HG03442 (cell line): Measurements from ENCODE around the gene WDTC1.

Source experiments
- ATAC-seq: cut with Tn5 transposase; IDR thresholded peaks from one replicate; pipeline ENCODE4 v1.9.1; 2021; ENCODE audit warnings: mild to moderate bottlenecking, moderate library complexity; ENCODE audit not compliant: unreplicated experiment

WDTC1 gene

DNA sequence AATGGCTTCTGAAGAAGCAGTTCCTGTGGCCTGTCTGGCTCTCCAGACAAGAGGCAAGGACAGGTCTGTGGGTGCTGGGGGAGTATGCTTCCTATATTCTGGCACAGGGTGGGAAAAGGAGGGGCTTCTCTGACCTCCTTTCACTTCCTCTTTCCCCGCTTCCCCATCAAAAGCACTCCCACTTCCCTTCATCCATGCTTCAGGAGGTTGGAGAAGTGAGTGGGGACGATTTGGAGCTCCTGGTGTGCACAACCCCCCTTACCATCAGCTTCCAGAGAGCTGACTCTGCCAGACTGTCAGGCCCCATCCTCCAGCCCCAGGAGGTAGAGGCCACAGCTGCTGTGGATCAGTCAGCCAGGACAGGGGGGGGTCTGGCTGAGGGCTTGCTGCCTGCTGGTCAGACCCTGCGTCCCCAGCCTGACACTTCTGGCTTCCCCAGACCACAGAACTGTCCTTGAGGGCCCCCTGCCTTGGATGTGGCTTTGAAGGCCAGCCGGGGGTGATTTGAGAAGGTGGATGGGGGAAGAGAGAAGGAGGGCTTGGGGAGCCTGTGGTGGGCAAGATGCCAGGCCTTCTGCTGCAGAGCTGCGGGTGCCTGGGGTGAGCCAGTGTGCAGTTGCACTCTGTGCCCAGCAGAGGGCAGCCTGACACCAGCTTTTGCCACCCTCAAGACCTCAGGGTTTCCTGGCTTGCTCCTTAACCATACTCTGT is 66.1 kb downstream of the WDTC1 start:
- peak; percentile 58 for ATAC-seq

DNA sequence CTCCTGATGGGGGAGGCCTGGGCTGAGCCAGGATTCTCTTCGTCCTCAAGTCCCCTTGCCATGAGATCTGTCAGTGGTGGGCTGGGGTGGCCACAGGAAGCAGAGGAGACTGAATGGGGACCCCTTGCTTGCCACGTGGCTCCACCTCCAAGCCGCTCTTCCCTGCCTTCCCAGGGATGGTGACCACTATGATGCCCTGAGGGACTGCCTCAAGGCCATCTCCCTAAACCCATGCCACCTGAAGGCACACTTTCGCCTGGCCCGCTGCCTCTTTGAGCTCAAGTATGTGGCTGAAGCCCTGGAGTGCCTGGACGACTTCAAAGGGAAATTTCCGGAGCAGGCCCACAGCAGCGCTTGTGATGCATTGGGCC is 66.6 kb downstream of the WDTC1 start:
- ATAC-seq: no peak

DNA sequence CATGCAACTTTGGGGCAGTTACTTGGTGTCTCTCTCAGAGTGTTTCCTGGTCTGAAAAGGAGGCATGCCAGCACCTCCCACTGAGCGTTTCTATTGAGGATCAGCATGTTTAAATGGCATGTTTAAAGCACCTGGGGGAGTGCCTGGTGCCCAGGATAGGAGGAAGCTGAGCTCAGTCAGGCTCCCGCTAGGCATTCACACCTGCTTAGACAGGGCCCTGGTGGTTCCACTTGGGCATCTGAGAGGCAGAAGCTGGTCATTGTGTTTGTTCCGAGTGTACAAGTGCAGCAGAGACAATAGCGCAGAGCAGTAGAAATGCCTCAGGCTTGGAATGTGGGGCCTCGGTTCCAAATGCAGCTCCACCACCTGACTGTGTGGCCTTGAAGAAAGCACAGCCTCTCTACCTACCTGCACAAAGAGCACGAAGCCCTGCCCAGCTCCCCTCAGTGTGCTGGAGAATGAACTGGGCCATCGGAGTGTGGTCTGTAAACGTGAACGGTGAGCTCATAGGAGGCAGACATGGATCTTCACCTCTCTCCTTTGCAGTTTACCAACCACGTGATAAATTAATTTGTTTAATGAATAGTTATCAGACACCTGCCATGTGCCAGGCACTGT is 67.3 kb downstream of the WDTC1 start:
- no peak for ATAC-seq

DNA sequence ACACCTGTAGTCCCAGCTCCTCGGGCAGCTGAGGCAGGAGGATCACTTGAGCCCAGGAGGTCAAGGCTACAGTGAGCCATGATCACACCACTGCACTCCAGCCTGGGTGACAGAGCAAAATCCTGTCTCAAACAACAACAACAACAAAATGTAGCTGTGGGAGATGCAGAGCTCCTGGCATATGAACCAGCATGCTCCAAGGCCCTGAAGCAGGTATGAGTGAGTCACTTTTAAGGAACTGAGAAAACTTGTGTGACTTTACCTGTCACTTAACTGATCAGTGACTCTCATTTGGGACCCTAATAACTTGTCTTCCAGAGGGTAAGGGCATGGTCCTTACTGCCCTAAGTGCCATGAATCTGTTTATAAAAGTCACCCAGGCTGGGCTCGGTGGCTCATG is 68.2 kb downstream of the WDTC1 start:
- no peak for ATAC-seq

DNA sequence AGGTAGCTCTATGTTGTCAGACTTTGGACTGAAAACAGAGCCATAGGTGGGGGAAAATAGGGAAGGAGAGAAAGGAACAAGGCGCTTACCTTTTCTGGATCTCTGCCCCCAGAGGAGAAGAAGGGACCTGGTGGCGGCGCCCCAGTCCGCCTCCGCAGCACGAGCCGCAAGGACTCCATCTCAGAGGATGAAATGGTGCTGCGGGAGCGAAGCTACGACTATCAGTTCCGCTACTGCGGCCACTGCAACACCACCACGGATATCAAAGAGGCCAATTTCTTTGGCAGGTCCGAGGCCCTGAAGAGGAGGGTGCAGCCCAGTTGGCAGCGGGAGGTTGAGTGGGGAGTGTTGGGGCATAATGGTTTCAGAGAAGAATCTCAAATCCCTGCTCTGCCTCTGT is 69.1 kb downstream of the WDTC1 start:
- no peak for ATAC-seq

DNA sequence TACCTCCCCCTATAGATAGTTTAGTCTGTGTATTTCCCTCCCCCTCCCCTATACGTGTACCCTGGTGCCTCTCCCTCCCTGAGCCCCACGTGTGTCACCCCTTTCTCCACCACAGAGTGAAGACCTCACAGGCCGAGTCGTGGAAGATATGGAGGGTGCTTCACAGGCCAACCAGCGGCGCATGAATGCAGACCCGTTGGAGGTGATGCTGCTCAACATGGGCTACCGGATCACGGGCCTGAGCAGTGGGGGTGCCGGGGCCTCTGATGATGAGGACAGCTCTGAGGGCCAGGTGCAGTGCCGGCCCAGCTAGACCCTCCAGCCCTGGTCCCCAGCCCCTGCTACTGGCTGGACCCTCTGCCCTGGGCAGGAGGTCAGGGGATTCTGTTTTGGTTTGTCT is 71.6 kb downstream of the WDTC1 start:
- no peak for ATAC-seq

DNA sequence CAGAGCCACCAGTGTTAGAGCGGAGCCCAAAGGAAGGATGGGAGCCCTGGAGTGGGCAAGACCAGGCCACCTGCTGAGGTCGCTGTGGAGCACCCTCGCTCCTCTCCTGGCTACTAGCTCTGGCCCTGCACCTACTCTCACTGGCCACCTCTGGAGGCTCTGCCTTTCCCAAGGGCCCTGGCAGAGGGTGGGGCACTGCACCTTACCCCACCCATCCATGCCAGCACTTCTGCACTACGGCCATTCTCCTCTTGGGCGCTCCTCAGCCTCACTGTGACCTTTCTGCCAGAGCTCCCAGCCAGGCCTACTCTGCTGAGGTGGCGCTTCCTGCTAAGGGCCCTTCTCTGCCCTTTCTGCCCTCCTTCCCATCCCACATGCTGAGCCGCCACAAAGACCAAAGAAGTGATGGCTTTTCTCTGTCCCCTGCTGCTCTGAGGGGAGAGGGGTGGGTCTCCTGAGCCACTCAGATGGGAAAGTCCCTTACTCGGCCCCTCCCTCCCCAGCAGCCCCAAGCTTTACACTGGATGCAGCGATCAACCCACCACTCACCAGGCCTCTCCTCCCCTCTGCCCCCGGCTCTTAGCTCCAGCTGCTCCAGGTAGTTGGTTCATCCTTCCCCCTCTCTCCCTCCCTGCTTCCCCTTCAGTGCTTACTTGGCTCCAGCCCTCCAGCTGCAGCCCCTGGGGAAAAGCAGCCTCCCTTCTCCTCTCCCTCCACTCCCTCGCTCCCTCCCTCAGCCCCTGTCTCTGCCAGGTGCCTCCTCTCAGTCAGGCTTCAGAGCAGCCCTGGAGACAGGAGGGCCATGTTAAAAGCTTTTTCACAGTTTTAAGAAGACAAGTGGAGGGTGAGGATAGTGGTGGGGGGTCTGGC is 72.7 kb downstream of the WDTC1 start:
- no peak for ATAC-seq

DNA sequence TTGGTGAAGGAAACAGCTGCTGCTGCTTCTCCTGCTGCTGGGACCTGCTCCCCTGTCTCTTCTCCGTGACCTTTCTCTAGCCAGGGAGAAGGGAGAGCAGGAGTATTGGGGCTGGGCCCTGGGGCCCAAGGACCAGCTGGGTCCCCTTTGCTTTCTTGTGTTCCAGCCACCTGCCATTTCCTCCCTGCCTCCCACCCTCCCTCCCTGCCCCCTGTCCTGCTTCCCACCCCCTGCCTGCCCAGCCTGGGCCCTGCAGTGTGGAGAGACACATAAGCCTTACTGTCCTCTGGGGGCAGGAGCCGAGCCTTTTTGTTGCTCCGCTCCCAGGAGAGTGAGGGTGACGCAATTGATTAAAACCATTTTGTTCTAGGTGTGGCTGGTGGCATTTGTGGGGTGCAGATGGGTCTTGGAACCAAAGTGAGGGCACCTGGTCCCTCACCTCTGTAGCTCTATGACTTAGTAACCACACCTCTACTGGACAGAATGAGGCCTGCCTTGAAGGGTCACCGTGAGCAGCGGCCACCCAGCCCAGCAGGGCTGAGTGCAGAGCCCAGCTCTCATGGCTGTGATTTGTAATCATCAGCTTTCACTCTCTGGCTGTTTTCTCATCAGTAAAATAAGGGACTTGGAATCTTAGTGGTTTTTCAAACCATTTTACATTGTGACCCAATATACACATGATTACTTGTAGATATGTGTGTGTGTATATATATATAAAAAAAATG is 73.6 kb downstream of the WDTC1 start:
- ATAC-seq: no peak

DNA sequence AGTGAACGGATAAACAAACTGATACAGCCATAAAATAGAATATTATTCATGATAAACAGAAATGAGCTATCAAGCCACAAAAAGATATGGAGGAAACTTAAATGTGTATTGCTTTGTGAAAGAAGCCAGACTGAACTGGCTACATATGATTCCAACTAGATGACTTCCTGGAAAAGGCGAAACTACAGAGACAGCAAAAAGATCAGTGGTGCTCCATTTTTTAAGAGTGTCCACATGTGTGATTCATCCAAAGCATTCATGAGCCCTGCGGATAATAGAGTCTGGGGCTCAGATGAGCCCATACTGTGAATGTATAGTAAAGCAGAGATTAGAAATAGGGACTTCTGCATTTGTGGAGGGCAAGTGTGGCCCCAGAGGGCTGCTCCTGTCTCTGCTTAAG is 79.7 kb downstream of the WDTC1 start:
- ATAC-seq: no peak

DNA sequence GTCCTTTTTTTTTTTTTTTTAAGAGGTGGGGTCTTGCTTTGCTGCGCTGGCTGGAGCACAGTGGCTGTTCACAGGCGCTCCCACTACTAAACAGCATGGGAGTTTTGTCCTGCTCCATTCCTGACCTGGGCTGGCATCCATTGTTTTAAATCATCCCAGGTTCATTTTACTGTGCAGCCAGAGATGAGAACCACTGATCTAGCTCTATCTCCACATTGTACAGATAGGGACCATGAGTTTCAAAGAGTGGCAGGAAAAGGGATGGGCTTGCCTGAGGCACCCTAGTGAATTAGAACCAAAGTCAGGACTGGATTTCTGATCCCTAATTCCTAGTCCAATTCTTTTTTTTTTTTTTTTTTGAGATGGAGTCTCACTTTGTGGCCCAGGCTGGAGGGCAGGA is 80.3 kb downstream of the WDTC1 start:
- ATAC-seq: no peak

DNA sequence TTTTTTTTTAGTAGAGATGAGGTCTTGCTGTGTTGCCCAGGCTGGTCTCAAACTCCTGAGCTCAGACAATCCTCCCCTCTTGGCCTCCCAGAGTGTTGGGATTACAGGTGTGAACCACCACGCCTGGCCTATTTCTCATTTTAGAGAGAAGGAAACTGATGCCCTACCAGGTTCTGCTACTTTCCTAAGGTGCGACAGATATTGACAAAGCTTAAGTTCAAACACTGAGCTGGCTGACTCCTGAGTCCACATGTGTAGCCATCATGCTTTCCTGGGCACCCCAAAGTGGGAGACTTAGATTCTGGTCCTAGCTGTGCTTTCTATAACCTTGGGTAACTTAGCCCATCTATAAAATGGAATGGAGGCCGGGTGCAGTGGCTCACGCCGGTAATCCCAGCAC is 82.4 kb downstream of the WDTC1 start:
- no peak for ATAC-seq

DNA sequence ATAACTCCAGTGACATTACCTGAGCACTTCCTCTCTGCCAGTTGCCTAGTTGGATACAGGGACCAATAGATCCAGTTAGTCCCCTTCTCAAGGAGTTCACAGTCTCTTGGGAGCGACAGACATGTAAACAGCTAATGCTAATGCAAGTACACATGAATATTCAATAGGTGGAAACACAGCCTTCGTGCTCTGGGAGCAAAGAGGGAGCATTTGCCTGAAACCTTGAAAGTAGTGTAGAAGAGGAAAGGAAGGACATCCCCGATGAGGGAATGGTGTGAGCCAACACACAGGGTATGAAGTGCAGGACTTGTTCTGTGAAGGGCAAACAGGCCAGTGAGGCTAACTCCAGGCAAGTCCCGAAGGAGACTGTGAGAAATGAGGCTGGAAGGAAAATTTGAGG is 83.7 kb downstream of the WDTC1 start:
- no peak for ATAC-seq

DNA sequence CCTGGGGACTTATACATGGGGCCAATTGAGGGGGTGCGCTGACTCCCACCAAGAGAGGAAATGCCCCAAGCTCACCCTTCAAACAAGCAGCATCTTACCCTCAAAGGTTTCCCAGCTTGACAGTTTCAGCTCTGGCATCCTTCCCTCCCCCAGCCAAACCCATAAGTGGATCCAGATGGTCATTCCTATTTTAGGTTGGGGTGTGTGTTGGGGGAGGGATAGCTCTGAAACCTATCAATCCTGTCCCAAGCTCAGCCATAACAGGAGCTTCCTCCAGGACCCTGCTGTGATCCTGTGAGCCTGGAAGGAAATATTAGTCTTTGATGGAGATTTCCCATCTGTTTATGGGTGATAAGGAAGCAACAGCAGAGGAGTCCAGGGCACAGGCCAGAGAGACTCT is 84.2 kb downstream of the WDTC1 start:
- no peak for ATAC-seq

DNA sequence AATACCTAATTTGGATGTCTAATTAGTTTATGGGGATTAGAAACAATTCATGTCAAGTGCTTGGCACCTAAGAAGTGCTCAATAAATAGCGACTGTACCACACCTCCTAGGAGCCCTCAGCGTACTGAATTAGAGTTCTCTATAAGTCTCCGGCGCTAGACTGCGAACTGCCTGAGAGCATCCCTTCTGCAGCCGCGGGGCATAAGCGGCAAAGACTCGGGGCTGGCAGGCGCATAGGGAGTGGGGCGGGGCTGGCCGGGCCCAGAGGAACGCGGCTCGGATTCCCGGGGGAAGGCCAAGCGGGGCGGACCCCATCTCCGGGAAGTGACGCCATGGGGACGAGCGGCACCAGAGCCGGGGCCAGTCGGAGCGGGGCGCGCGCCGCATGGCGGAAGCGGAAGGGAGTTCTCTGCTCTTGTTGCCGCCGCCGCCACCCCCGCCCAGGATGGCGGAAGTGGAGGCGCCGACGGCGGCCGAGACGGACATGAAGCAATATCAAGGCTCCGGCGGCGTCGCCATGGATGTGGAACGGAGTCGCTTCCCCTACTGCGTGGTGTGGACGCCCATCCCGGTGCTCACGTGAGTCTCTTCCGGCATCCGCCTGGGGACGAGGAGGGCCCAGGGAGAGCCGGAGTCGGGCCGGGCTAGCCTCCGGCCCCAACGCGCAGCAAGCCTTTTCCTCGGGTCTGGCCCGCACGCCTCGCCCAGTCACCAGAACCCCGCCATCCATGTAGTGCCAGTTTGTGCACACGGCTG is 87.6 kb downstream of the WDTC1 start, which contains the start of gene TMEM222:
TMEM222 (plus strand) TSS at position 351 of the 756 bp plus-strand sequence; CDS start at position 386, 35 bp downstream.
- ATAC-seq: peak; percentile 89

DNA sequence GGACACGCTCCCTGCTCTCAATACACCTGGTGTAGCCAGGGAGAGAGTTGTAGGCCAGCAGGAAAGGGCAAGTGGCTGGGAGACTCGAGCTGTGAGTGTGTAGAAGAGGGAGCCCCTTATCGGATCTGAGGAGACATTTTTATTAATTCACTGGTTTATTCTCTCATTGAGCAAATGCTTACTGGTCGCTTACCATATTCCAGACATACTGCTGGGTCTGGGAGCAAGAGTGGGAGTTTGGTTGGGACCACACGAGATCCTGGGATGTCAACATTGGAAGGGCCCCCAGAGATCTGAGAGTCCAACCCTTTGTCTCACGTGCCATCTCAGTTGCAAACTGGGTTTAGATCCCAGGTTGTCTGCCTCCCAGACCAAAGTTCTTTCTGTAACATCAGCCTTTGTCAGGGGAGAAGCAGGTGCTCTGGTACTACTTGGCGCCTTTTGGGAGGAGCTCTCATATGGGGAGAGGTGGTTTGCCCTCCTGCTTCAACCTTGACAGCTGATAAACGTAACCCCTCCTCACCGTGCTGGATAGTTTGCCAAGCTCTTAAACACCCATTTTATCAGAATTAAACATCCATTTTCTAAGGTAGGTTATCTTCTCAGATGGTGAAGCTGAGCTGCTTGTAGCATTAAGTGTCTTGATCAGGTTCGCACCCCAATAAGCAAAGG is 88.3 kb downstream of the WDTC1 start:
- ATAC-seq: no peak

DNA sequence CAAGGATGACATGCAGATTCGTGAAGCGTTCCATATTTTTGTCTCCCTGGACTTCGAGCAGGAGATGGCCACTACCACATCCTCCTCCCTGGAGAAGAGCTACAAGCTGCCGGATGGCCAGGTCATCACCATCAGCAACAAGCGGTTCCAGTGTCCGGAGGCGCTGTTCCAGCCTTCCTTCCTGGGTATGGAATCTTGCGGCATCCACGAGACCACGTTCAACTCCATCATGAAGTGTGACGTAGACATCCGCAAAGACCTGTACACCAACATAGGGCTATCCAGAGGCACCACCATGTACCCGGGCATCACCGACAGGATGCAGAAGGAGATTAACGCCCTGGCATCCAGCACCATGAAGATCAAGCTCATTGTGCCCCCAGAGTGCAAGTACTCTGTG is 90.9 kb downstream of the WDTC1 start:
- no peak for ATAC-seq

DNA sequence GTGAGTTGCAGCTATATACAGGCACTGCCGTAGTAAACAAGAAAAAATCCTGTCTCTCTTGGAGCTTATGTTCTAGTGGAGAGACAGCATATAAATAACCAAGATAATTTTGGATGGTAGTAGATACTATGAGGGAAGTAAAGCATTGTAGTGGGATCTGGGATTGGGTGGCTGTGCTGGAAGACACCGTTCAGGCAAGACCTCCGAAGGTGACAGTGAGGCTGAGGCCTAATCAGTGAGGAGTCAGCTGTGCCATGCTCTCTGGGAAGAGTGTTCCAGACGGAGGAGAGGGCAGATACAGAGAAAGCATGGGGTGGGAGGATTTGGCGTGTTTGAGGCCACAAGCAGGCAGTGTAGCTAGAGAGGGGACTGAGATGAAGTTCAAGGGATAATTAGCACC is 93.5 kb downstream of the WDTC1 start:
- ATAC-seq: no peak

DNA sequence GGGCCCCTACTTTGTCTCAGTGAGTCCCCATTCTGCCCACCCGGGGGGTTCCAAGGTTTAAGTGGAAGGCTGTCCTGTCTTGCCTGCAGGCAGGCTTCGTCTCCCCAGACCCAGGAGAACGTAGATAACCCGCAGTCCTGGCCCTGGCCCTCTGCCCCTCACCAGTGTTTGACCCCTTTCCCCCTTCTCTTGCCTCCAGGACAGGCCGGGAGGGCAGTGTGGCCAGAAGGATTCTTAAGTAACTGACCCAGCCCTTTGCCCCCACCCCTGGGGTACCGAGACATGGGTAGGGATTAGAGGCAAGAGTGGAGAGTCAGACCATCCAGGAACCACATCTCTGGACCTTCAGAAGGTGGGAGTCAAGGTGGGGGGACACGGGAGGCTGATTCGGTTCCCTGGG is 96.4 kb downstream of the WDTC1 start:
- ATAC-seq: no peak

DNA sequence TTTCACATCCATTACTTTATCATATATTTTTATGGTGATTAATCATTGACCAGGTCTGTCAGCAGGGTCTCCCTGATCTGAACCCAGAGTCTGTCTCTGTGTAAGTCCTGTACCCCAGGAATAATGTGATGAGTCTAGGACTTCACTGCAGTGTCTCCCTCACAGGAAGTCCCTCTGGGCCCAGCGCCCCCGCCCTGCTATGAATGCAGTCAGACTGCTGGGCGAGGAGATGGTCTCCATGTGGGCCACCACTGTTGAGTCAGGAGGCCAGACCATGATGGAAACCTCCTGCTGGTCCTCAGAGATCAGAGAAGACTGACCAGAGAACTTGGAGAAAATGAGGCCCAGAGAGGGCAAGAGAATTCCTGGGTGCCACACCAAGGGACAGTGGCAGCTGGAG is 97.0 kb downstream of the WDTC1 start:
- ATAC-seq: no peak

DNA sequence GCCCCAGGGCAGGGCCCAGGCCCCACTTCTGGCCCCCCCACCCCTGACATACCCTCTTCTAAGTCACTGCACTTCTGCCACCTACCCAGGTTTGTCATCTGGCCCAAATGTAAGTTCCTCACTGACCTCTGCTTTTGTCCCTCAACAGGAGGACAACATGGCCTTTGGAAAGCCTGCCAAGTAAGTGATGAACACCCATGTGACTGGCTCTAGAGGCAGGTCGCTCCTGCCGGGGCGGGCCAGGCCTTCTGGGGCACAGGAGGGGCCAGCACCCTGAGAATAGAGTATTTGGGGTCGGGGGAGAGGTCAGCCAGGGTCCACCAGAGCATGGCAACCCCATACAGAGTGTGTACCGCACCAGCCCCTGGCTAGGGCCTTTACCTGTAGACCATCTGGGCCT is 97.5 kb downstream of the WDTC1 start:
- ATAC-seq: no peak
